Stimulated activated CD4-positive, alpha-beta T cell treated with anti-CD3 and anti-CD28 coated beads, Interleukin-15, amount 100 ng/mL, for 48 hours (primary cell): ENCODE measurements around the gene CHRNA4.

Experiments used
- DNase-seq, 2 donors: peaks; one replicate each; pipeline ENCODE4 v3.0.0-alpha.2; 2020; ENCODE audit warnings: low read depth in 2 of 2

CHRNA4 gene

GRCh38 chr20:63377951-63378381, 16.8 kb upstream of the CHRNA4 start:
- no peak for DNase-seq

GRCh38 chr20:63377256-63377941, 16.2 kb upstream of the CHRNA4 start:
- DNase-seq: no peak

- DNase-seq: no peak
Observed at GRCh38 chr20:63376283-63377250, 15.4 kb upstream of the CHRNA4 start.

GRCh38 chr20:63375438-63375837, 14.3 kb upstream of the CHRNA4 start:
- DNase-seq: no peak

- DNase-seq: no peak
Observed at GRCh38 chr20:63374504-63374903, 13.4 kb upstream of the CHRNA4 start.

- DNase-seq: no peak
Observed at GRCh38 chr20:63373996-63374395, 12.8 kb upstream of the CHRNA4 start.

- DNase-seq: no peak
Observed at GRCh38 chr20:63372971-63373885, 12.1 kb upstream of the CHRNA4 start.

GRCh38 chr20:63371291-63371865, 10.2 kb upstream of the CHRNA4 start:
- no peak for DNase-seq

- DNase-seq: no peak
Observed at GRCh38 chr20:63370618-63371187, 9.6 kb upstream of the CHRNA4 start.

- no peak for DNase-seq
Observed at GRCh38 chr20:63369724-63370617, 8.8 kb upstream of the CHRNA4 start.

- DNase-seq: no peak
Observed at GRCh38 chr20:63369024-63369530, 7.9 kb upstream of the CHRNA4 start.

- DNase-seq: no peak
Observed at GRCh38 chr20:63368151-63368550, 7.0 kb upstream of the CHRNA4 start.

- DNase-seq: no peak
Observed at GRCh38 chr20:63367446-63368055, 6.4 kb upstream of the CHRNA4 start.

- no peak for DNase-seq
Observed at GRCh38 chr20:63366390-63367365, 5.5 kb upstream of the CHRNA4 start.

GRCh38 chr20:63365601-63366389, 4.6 kb upstream of the CHRNA4 start:
- no peak for DNase-seq

GRCh38 chr20:63364801-63365585, 3.8 kb upstream of the CHRNA4 start:
- DNase-seq: no peak
